Activated naive CD8-positive, alpha-beta T cell treated with anti-CD3 and anti-CD28 coated beads, Interleukin-2, amount 50 U/mL, for 16 hours (primary cell): ENCODE data around the gene ABHD16A.

Experiments
- DNase-seq: peaks from one replicate; pipeline ENCODE4 v3.0.0-alpha.2; 2020; ENCODE audit warnings: low read depth, low spot score

Gene ABHD16A

GRCh38 chr6:31702819-31703716 lies at the start of gene ABHD16A:
Gene ABHD16A, minus strand, starts transcription at chr6:31703324. Its CDS starts 43 bp downstream, at chr6:31703281.
- DNase-seq = peak; percentile 94

GRCh38 chr6:31752739-31753319 lies 49.7 kb upstream of the ABHD16A start:
- no peak for DNase-seq

- no peak for DNase-seq
Measured at GRCh38 chr6:31750411-31751022, 47.4 kb upstream of the ABHD16A start.

- DNase-seq = no peak
Measured at GRCh38 chr6:31749301-31750036, 46.3 kb upstream of the ABHD16A start.

- no peak for DNase-seq
Measured at GRCh38 chr6:31744422-31744821, 41.3 kb upstream of the ABHD16A start.

GRCh38 chr6:31742894-31743293 lies 39.8 kb upstream of the ABHD16A start:
- DNase-seq = no peak

GRCh38 chr6:31741815-31742214 lies 38.7 kb upstream of the ABHD16A start:
- DNase-seq = no peak

GRCh38 chr6:31740397-31741223 lies 37.5 kb upstream of the ABHD16A start:
- no peak for DNase-seq

GRCh38 chr6:31739639-31740396 lies 36.7 kb upstream of the ABHD16A start, which contains the start of gene MSH5:
Gene MSH5, plus strand, starts transcription at chr6:31740005. Its CDS starts 462 bp downstream, at chr6:31740467.
- DNase-seq = peak; percentile 88

GRCh38 chr6:31737991-31738979 lies 35.2 kb upstream of the ABHD16A start:
- no peak for DNase-seq

- no peak for DNase-seq
Measured at GRCh38 chr6:31737315-31737990, 34.3 kb upstream of the ABHD16A start.

GRCh38 chr6:31736768-31737314 lies 33.7 kb upstream of the ABHD16A start:
- no peak for DNase-seq

GRCh38 chr6:31736021-31736767 lies 33.1 kb upstream of the ABHD16A start, which contains the start of gene CLIC1:
Gene CLIC1, minus strand, starts transcription at chr6:31736530. Its CDS starts 230 bp downstream, at chr6:31736300.
- DNase-seq = peak; percentile 57

- DNase-seq = no peak
Measured at GRCh38 chr6:31734821-31735406, 31.8 kb upstream of the ABHD16A start.

- DNase-seq = no peak
Measured at GRCh38 chr6:31734247-31734820, 31.2 kb upstream of the ABHD16A start.

GRCh38 chr6:31733734-31734133 lies 30.6 kb upstream of the ABHD16A start:
- no peak for DNase-seq
